Activated CD4-positive, alpha-beta T cell treated with anti-CD3 and anti-CD28 coated beads, Interleukin-2, amount 10 ng/mL, durations not matched to agents 24 days and 14 days (primary cell): ENCODE measurements around the gene SCOC. TPM values are rescaled to one million over a fixed set of nuclear protein-coding genes. Genes with fewer than 3 reads are reported as not detected.
"Not testable (repeated sequence)": the region's sequence is repeated elsewhere in the genome, so short reads cannot be mapped to it uniquely, and the experiment has no call there.

ENCODE experiments used
- DNase-seq: peaks from one replicate; pipeline ENCODE4 v3.0.0; 2022
- H3K27ac Mint-ChIP-seq: one replicate; pipeline ENCODE4 v1.8.0; 2022; ENCODE audit warnings: mild to moderate bottlenecking, mixed read lengths
- H3K27me3 Mint-ChIP-seq: one replicate; pipeline ENCODE4 v1.8.0; 2022; ENCODE audit warnings: mixed read lengths
- H3K36me3 Mint-ChIP-seq: one replicate; pipeline ENCODE4 v1.8.0; 2022; ENCODE audit warnings: low read depth, mild to moderate bottlenecking, mixed read lengths
- H3K4me1 Mint-ChIP-seq: one replicate; pipeline ENCODE4 v1.8.0; 2021; ENCODE audit warnings: mixed read lengths
- H3K4me3 Mint-ChIP-seq: one replicate; pipeline ENCODE4 v1.8.0; 2022; ENCODE audit warnings: mild to moderate bottlenecking, moderate library complexity, mixed read lengths
- H3K9me3 Mint-ChIP-seq: one replicate; pipeline ENCODE4 v1.8.0; 2021; ENCODE audit warnings: mixed read lengths
- intact Hi-C: fragments of 100-400 bp; cut with micrococcal nuclease; formaldehyde crosslinking; loops from one replicate; pipeline ENCODE4 v1.15.1; 2023
- total RNA-seq: library from RNA; stranded (reverse); gene quantifications from 2 replicates; pipeline ENCODE4 v1.2.3, GENCODE V29; 2022

SCOC gene
- total RNA-seq, 1 donor from 2014 or later = 33.8 TPM

GRCh38 chr4:140374130-140374477 lies 658 bp downstream of the SCOC start:
- no peaks in the 10 kb centered on the region for H3K27me3 Mint-ChIP-seq
- DNase-seq = no peak
- H3K4me1 Mint-ChIP-seq = peaks cover 24% of the 10 kb centered on the region
- intact Hi-C loops = loop anchor here (2.0 to 10.0 kb wide), 5 partner anchors 217 to 919 kb away; partner anchors contain the start of genes RAB33B and SETD7
- H3K4me3 Mint-ChIP-seq = no peak overlapping the region
- peaks cover 2% of the 10 kb centered on the region for H3K36me3 Mint-ChIP-seq
- peak overlapping the region; percentile 65 for H3K27ac Mint-ChIP-seq
- H3K9me3 Mint-ChIP-seq = no peaks in the 10 kb centered on the region

DNA sequence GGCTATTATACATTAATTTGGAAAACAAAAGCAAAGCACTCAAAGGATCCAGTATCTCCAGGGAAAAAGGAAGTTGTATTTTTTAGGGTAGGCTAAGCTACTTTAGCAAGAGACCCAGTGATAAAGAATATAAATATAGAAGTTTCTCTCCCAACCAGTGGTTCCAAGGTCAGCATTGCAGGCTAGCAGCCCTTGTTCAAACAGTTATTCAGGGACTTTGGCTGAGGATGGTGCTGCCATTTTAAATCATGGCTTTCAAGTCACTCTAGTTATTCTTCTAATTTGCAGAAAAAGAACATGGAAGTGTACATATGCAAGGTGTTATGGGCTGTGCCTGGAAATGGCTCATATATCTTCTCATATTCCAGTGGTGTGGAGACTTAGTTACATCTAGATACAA lies 9.3 kb downstream of the SCOC start:
- Mint-ChIP-seq H3K4me1 (no peaks in the 10 kb centered on the region), H3K4me3 (no peak overlapping the region), H3K36me3 (peaks cover 8% of the 10 kb centered on the region), H3K27ac (no peak overlapping the region), H3K9me3 (no peaks in the 10 kb centered on the region), H3K27me3 (peaks cover 4% of the 10 kb centered on the region)
- DNase-seq = no peak
- intact Hi-C loops = no loop called here

GRCh38 chr4:140388015-140388414 lies 14.6 kb downstream of the SCOC start:
- DNase-seq = no peak
- no peak overlapping the region for H3K27ac Mint-ChIP-seq
- H3K27me3 Mint-ChIP-seq = peaks cover 17% of the 10 kb centered on the region
- H3K9me3 Mint-ChIP-seq = no peaks in the 10 kb centered on the region
- no peaks in the 10 kb centered on the region for H3K4me1 Mint-ChIP-seq
- H3K36me3 Mint-ChIP-seq = no peaks in the 10 kb centered on the region
- intact Hi-C loops = no loop called here
- H3K4me3 Mint-ChIP-seq = no peak overlapping the region

DNA sequence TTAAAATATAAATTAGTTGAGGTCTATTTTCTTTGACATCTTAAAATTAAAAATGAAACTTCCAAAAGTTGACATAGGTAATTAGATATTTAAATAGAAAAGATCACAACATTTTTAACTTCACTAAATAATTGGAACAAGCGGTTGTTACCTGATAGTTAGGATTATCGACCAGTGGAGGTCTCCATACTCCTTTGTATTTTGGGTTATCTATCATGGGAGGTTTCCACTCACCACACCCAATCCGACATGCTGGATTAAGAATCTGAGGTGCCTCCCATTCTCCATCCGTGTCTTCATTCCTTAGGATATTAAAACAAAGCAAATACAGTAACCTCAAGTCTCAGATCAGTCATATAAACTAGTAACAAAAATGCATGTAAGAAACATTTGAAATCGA lies 22.2 kb downstream of the SCOC start:
- Mint-ChIP-seq H3K4me1 (no peaks in the 10 kb centered on the region), H3K9me3 (no peaks in the 10 kb centered on the region), H3K36me3 (no peaks in the 10 kb centered on the region), H3K27me3 (peaks cover 27% of the 10 kb centered on the region), H3K4me3 (no peak overlapping the region), H3K27ac (no peak overlapping the region)
- DNase-seq = no peak
- intact Hi-C loops = no loop called here

- H3K36me3 Mint-ChIP-seq = no peaks in the 10 kb centered on the region
- no peak for DNase-seq
- H3K27ac Mint-ChIP-seq = no peak overlapping the region
- peaks cover 20% of the 10 kb centered on the region for H3K27me3 Mint-ChIP-seq
- H3K4me1 Mint-ChIP-seq = no peaks in the 10 kb centered on the region
- H3K9me3 Mint-ChIP-seq = no peaks in the 10 kb centered on the region
- no peak overlapping the region for H3K4me3 Mint-ChIP-seq
- intact Hi-C loops = no loop called here
These were observed 26.7 kb downstream of the SCOC start for GRCh38 chr4:140400111-140400510.

- intact Hi-C loops = no loop called here
- Mint-ChIP-seq H3K4me3 (no peak overlapping the region), H3K4me1 (no peaks in the 10 kb centered on the region), H3K27ac (no peak overlapping the region), H3K9me3 (no peaks in the 10 kb centered on the region), H3K27me3 (peaks cover 13% of the 10 kb centered on the region), H3K36me3 (no peaks in the 10 kb centered on the region)
- DNase-seq = no peak
These were observed 32.8 kb downstream of the SCOC start for GRCh38 chr4:140406292-140406691.

DNA sequence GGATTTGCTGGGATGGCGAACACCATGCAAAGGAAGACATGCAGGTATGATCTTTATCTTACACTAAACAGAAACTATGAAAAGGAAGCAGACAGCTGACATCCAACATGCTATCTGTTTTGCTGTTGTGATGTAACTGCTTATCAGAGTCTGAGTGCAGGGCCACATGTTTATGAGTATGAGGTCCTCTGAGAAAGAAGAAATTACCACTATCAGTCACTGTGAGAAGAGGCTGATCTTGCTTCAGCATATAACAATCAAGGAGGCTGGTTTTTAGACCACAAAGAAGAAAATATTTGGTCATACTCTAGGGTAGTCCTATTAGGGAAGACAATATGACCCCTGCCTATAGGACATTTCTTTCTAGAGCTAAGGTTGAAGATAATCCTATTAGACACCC lies 35.5 kb downstream of the SCOC start:
- Mint-ChIP-seq H3K27ac (no peak overlapping the region), H3K9me3 (no peaks in the 10 kb centered on the region), H3K4me3 (no peak overlapping the region), H3K4me1 (no peaks in the 10 kb centered on the region), H3K27me3 (peaks cover 17% of the 10 kb centered on the region), H3K36me3 (no peaks in the 10 kb centered on the region)
- no peak for DNase-seq
- intact Hi-C loops = no loop called here

DNA sequence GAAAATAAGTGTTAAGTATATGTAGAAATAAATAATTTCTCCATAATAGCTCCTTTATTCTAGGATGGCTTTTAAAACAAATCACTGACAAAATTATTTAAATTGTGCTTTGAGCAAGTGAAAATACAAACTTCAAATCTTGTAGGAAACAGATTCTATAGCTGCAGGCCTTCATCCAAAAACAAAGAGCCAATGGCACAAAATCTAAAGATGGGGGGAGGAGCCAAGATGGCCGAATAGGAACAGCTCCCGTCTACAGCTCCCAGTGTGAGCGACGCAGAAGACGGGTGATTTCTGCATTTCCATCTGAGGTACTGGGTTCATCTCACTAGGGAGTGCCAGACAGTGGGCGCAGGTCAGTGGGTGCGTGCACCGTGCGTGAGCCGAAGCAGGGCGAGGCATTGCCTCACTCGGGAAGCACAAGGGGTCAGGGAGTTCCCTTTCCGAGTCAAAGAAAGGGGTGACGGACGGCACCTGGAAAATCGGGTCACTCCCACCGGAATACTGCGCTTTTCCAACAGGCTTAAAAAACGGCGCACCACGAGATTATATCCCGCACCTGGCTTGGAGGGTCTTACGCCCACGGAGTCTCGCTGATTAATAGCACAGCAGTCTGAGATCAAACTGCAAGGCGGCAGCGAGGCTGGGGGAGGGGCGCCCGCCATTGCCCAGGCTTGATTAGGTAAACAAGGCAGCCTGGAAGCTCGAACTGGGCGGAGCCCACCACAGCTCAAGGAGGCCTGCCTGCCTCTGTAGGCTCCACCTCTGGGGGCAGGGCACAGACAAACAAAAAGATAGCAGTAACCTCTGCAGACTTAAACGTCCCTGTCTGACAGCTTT lies 39.9 kb downstream of the SCOC start:
- intact Hi-C loops, DNase-seq, H3K27ac Mint-ChIP-seq: not testable (repeated sequence)

GRCh38 chr4:140423106-140423505 lies 49.7 kb downstream of the SCOC start:
- intact Hi-C loops = no loop called here
- Mint-ChIP-seq H3K27ac (no peak overlapping the region), H3K4me3 (no peak overlapping the region)

More for the DNA sequence above, 39.9 kb downstream of the SCOC start:
- H3K36me3 Mint-ChIP-seq, H3K4me1 Mint-ChIP-seq, H3K9me3 Mint-ChIP-seq, H3K4me3 Mint-ChIP-seq, H3K27me3 Mint-ChIP-seq: not testable (repeated sequence)

GRCh38 chr4:140426610-140427105 lies 53.2 kb downstream of the SCOC start:
- peaks cover 4% of the 10 kb centered on the region for H3K4me1 Mint-ChIP-seq
- no peak overlapping the region for H3K27ac Mint-ChIP-seq
- H3K27me3 Mint-ChIP-seq = peaks cover 60% of the 10 kb centered on the region
- intact Hi-C loops = no loop called here
- no peaks in the 10 kb centered on the region for H3K36me3 Mint-ChIP-seq
- peak overlapping the region; percentile 70 for H3K4me3 Mint-ChIP-seq
- DNase-seq = no peak
- no peaks in the 10 kb centered on the region for H3K9me3 Mint-ChIP-seq

More at GRCh38 chr4:140423106-140423505, 49.7 kb downstream of the SCOC start:
- H3K4me1 Mint-ChIP-seq = peaks cover 4% of the 10 kb centered on the region
- H3K36me3 Mint-ChIP-seq = no peaks in the 10 kb centered on the region
- peaks cover 48% of the 10 kb centered on the region for H3K27me3 Mint-ChIP-seq
- no peaks in the 10 kb centered on the region for H3K9me3 Mint-ChIP-seq
- no peak for DNase-seq

GRCh38 chr4:140427106-140427918 lies 53.9 kb downstream of the SCOC start, which contains the start of gene CLGN:
TSS of gene CLGN (minus strand) at chr4:140427648. CDS start at chr4:140413078, 14,570 bp downstream.
- no peak within 1 kb of the TSS for H3K27ac Mint-ChIP-seq
- H3K4me1 Mint-ChIP-seq = peaks cover 4% of the 10 kb centered on the region
- H3K27me3 Mint-ChIP-seq = peaks cover 57% of the 10 kb centered on the region
- no peaks in the 10 kb centered on the region for H3K36me3 Mint-ChIP-seq
- intact Hi-C loops = no loop called here
- H3K4me3 Mint-ChIP-seq = peak within 1 kb of the TSS; percentile 70
- H3K9me3 Mint-ChIP-seq = no peaks in the 10 kb centered on the region
- DNase-seq = peak; percentile 82

DNA sequence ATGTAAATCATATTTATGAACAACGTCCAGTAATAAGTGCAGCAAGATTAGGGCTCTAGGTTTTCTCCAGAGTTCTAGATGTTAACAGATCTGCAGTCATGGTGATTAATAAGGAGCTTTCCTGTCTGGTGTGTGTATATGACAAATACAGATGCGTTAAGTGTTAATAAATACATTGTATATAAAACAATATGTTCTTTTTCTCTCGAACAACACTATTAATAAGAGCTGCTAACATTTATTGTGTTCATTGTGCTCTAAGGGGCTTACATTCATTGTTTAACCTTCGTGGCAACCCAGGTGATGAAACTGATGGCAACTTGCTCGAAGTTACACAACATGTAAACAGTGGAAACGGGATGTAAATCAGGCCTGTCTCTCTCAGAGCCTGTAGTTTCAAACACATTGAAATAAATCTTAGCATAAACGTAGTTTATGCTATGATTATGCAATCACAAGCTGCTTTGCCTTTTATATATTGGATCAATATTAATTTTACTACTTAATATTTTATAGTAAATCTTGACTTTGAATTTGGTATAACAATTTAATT lies 54.5 kb downstream of the SCOC start:
- intact Hi-C loops = no loop called here
- peak overlapping the region; percentile 70 for H3K4me3 Mint-ChIP-seq
- H3K4me1 Mint-ChIP-seq = peaks cover 4% of the 10 kb centered on the region
- H3K36me3 Mint-ChIP-seq = no peaks in the 10 kb centered on the region
- no peaks in the 10 kb centered on the region for H3K9me3 Mint-ChIP-seq
- H3K27ac Mint-ChIP-seq = no peak overlapping the region
- H3K27me3 Mint-ChIP-seq = peaks cover 54% of the 10 kb centered on the region
- DNase-seq = no peak
